Glomerular endothelial cell (primary cell): ENCODE results near the gene MAPRE2. TPM values are rescaled to one million over a fixed set of nuclear protein-coding genes. Genes with fewer than 3 reads are reported as not detected.
A peak's percentile ranks its signal among the peaks of the same experiment; 100 is the strongest.

Experiments used
- DNase-seq: peaks from one replicate; pipeline ENCODE4 v3.0.0-alpha.2; 2011; ENCODE audit warnings: low read depth, low spot score; ENCODE audit errors: extremely low read depth
- total RNA-seq: library from RNA; depleted of rRNA; stranded (reverse); fragments of >200 nt; gene quantifications from 2 replicates; pipeline ENCODE4 v1.2.3, GENCODE V29; 2015

The MAPRE2 gene
- 52.4 and 60.0 TPM in 2 replicates for total RNA-seq

- peak; percentile 68 for DNase-seq
Measured at GRCh38 chr18:35040988-35041814, at the start of gene MAPRE2. Gene MAPRE2, plus strand, starts transcription at chr18:35041413. Its CDS starts 127 bp downstream, at chr18:35041540.

- no peak for DNase-seq
Measured at GRCh38 chr18:34991561-34991960, 49.7 kb upstream of the MAPRE2 start.

GRCh38 chr18:34993289-34993688, 47.9 kb upstream of the MAPRE2 start:
- DNase-seq, result no peak

GRCh38 chr18:34995746-34996145, 45.5 kb upstream of the MAPRE2 start:
- DNase-seq, result no peak

- DNase-seq, result no peak
Measured at GRCh38 chr18:34998661-34999060, 42.6 kb upstream of the MAPRE2 start.

- DNase-seq, result no peak
Measured at GRCh38 chr18:34999756-35000289, 41.4 kb upstream of the MAPRE2 start.

- DNase-seq, result no peak
Measured at GRCh38 chr18:35000457-35000856, 40.8 kb upstream of the MAPRE2 start.

GRCh38 chr18:35002120-35002519, 39.1 kb upstream of the MAPRE2 start:
- DNase-seq, result no peak

GRCh38 chr18:35005963-35006577, 35.1 kb upstream of the MAPRE2 start:
- peak; percentile 73 for DNase-seq

- DNase-seq, result no peak
Measured at GRCh38 chr18:35010156-35010555, 31.1 kb upstream of the MAPRE2 start.

- DNase-seq, result no peak
Measured at GRCh38 chr18:35010993-35011392, 30.2 kb upstream of the MAPRE2 start.

- no peak for DNase-seq
Measured at GRCh38 chr18:35019933-35020332, 21.3 kb upstream of the MAPRE2 start.

GRCh38 chr18:35022426-35023001, 18.7 kb upstream of the MAPRE2 start:
- DNase-seq, result no peak

GRCh38 chr18:35024196-35024595, 17.0 kb upstream of the MAPRE2 start:
- no peak for DNase-seq

- DNase-seq, result no peak
Measured at GRCh38 chr18:35024965-35025364, 16.2 kb upstream of the MAPRE2 start.

- DNase-seq, result no peak
Measured at GRCh38 chr18:35026407-35027061, 14.7 kb upstream of the MAPRE2 start.

GRCh38 chr18:35027206-35027605, 14.0 kb upstream of the MAPRE2 start:
- DNase-seq, result no peak

- DNase-seq, result no peak
Measured at GRCh38 chr18:35028536-35028935, 12.7 kb upstream of the MAPRE2 start.

- no peak for DNase-seq
Measured at GRCh38 chr18:35029103-35029502, 12.1 kb upstream of the MAPRE2 start.

- DNase-seq, result no peak
Measured at GRCh38 chr18:35029770-35030169, 11.4 kb upstream of the MAPRE2 start.
